ENCODE results near the gene ORAI1.

DNA sequence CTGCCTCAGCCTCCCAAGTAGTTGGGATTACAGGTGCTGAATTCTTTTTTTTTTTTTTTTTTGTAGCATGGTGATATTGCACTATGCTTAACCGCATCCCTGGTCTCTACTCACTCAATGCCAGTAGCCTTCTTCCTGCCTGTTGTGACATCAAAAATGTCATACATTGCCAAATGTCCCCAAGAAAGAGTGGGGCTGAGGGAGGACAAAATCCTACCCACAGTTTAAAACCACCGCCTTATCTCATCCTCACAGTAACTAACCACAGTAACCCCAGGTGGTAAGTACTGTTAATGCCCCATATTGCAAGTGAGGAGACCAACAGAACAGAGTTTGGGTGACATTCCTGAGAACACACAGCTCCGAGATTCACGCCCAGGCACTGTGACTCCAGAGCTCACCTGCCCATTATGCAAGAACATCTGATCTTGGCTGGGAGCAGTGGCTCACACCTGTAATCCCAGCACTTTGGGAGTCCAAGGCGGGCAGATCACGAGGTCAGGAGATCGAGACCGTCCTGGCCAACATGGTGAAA, 23.6 kb downstream of the ORAI1 start:
- TF ChIP-seq POLR2A (IDR thresholded peaks at IDR 0.05) = no peak
- TF ChIP-seq, protein P1, sequence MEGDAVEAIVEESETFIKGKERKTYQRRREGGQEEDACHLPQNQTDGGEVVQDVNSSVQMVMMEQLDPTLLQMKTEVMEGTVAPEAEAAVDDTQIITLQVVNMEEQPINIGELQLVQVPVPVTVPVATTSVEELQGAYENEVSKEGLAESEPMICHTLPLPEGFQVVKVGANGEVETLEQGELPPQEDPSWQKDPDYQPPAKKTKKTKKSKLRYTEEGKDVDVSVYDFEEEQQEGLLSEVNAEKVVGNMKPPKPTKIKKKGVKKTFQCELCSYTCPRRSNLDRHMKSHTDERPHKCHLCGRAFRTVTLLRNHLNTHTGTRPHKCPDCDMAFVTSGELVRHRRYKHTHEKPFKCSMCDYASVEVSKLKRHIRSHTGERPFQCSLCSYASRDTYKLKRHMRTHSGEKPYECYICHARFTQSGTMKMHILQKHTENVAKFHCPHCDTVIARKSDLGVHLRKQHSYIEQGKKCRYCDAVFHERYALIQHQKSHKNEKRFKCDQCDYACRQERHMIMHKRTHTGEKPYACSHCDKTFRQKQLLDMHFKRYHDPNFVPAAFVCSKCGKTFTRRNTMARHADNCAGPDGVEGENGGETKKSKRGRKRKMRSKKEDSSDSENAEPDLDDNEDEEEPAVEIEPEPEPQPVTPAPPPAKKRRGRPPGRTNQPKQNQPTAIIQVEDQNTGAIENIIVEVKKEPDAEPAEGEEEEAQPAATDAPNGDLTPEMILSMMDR (IDR thresholded peaks at IDR 0.05) = no peak
